Measurements from ENCODE around the gene TRPM7. TPM values are rescaled to one million over a fixed set of nuclear protein-coding genes. Genes with fewer than 3 reads are reported as not detected.

TRPM7 gene
- total and polyA plus RNA-seq, 2 experiments from 2014 or later, result 10.2 to 47.8 TPM

GRCh38 chr15:50636146-50636545 is 50.5 kb downstream of the TRPM7 start:
- TF ChIP-seq CTCF (IDR thresholded peaks at IDR 0.05; ENCODE audit: low read depth, low read length), result no peak
- Histone ChIP-seq H3K27me3 (no peaks in the 10 kb centered on the region), H3K9me3 (ENCODE audit: low read depth) (no peaks in the 10 kb centered on the region), H3K27ac (no peak overlapping the region), H3K4me1 (ENCODE audit: low read depth) (no peaks in the 10 kb centered on the region), H3K36me3 (peaks cover 68% of the 10 kb centered on the region), H3K4me3 (no peak overlapping the region)
- DNase-seq (ENCODE audit: low read depth in 1 of 2, low spot score in 1 of 2), result no peak

GRCh38 chr15:50633653-50634052 is 52.9 kb downstream of the TRPM7 start:
- TF ChIP-seq CTCF (IDR thresholded peaks at IDR 0.05; ENCODE audit: low read depth, low read length), result no peak
- no peak overlapping the region for H3K4me3 ChIP-seq
- DNase-seq (ENCODE audit: low read depth in 1 of 2, low spot score in 1 of 2), result peak in 1 of 2 donors; percentile 19
- no peaks in the 10 kb centered on the region for H3K27me3 ChIP-seq
- no peaks in the 10 kb centered on the region for H3K9me3 ChIP-seq (ENCODE audit: low read depth)
- H3K27ac ChIP-seq, result no peak overlapping the region
- H3K36me3 ChIP-seq, result peaks cover 64% of the 10 kb centered on the region
- no peaks in the 10 kb centered on the region for H3K4me1 ChIP-seq (ENCODE audit: low read depth)

- Histone ChIP-seq H3K9me3 (ENCODE audit: low read depth) (no peaks in the 10 kb centered on the region), H3K4me3 (no peak overlapping the region), H3K4me1 (ENCODE audit: low read depth) (no peaks in the 10 kb centered on the region), H3K27ac (no peak overlapping the region), H3K36me3 (peaks cover 61% of the 10 kb centered on the region), H3K27me3 (no peaks in the 10 kb centered on the region)
- DNase-seq (ENCODE audit: low read depth in 1 of 2, low spot score in 1 of 2), result no peak
- TF ChIP-seq CTCF (IDR thresholded peaks at IDR 0.05; ENCODE audit: low read depth, low read length), result no peak
Measured at GRCh38 chr15:50628421-50628820, 58.2 kb downstream of the TRPM7 start.

GRCh38 chr15:50627351-50628055 is 59.1 kb downstream of the TRPM7 start:
- Histone ChIP-seq H3K27ac (peak overlapping the region; percentile 10), H3K4me1 (ENCODE audit: low read depth) (no peaks in the 10 kb centered on the region), H3K36me3 (peaks cover 52% of the 10 kb centered on the region), H3K27me3 (no peaks in the 10 kb centered on the region), H3K9me3 (ENCODE audit: low read depth) (no peaks in the 10 kb centered on the region), H3K4me3 (no peak overlapping the region)
- TF ChIP-seq CTCF (IDR thresholded peaks at IDR 0.05; ENCODE audit: low read depth, low read length), result no peak
- peak in 1 of 2 donors; percentile 31 for DNase-seq (ENCODE audit: low read depth in 1 of 2, low spot score in 1 of 2)

- peak in 1 of 2 donors; percentile 21 for DNase-seq (ENCODE audit: low read depth in 1 of 2, low spot score in 1 of 2)
- no peak for TF ChIP-seq CTCF (IDR thresholded peaks at IDR 0.05; ENCODE audit: low read depth, low read length)
- no peak overlapping the region for H3K4me3 ChIP-seq
- peak overlapping the region; percentile 6 for H3K27ac ChIP-seq
- H3K4me1 ChIP-seq (ENCODE audit: low read depth), result no peaks in the 10 kb centered on the region
- H3K27me3 ChIP-seq, result no peaks in the 10 kb centered on the region
- peaks cover 34% of the 10 kb centered on the region for H3K36me3 ChIP-seq
- H3K9me3 ChIP-seq (ENCODE audit: low read depth), result no peaks in the 10 kb centered on the region
Measured at GRCh38 chr15:50624616-50625168, 61.9 kb downstream of the TRPM7 start.
